Measurements from ENCODE around the gene RSU1. TPM values are rescaled to one million over a fixed set of nuclear protein-coding genes. Genes with fewer than 3 reads are reported as not detected.

The RSU1 gene
- total and polyA plus RNA-seq, 2 donors (not counting 3 experiments of a cell fraction or from before 2014, with no cell fraction given), result 80.2 to 104 TPM

GRCh38 chr10:16626697-16627096 is 190.5 kb downstream of the RSU1 start:
- CTCF ChIA-PET, result no interaction called here
- Histone ChIP-seq H3K79me2 (ENCODE audit: control insufficient read depth, insufficient read depth, low read length) (no peaks in the 10 kb centered on the region), H2AFZ (ENCODE audit: low read depth, low read length) (no peak overlapping the region), H4K20me1 (replicated peaks; ENCODE audit: control insufficient read depth, extremely low read depth, insufficient read depth, low read length) (no peaks in the 10 kb centered on the region), H3K4me2 (ENCODE audit: insufficient read depth, low read length) (no peak overlapping the region), H3K9me3 (replicated peaks; ENCODE audit: control insufficient read depth, insufficient read depth, low read length) (no peaks in the 10 kb centered on the region), H3K27ac (ENCODE audit: insufficient read depth, low read depth, low read length) (no peak overlapping the region), H3K9me1 (replicated peaks; ENCODE audit: control insufficient read depth, extremely low read depth, insufficient read depth, low read length) (no peaks in the 10 kb centered on the region), H3K4me3 (replicated peaks in 1 of 3; ENCODE audit: insufficient read depth in 1 of 3, low read depth in 1 of 3, low read length in 3 of 3) (no peak overlapping the region), H3K4me1 (ENCODE audit: control insufficient read depth, extremely low read depth, insufficient read depth, low read length) (no peaks in the 10 kb centered on the region), H3K9ac (replicated peaks; ENCODE audit: extremely low read depth, insufficient read depth, low read length) (no peak overlapping the region), H3K36me3 (ENCODE audit: control insufficient read depth in 2 of 2, extremely low read depth in 1 of 2, insufficient read depth in 2 of 2, low read length in 2 of 2) (no peaks in the 10 kb centered on the region), H3K27me3 (ENCODE audit: control insufficient read depth in 2 of 2, insufficient read depth in 2 of 2, low read length in 2 of 2) (no peaks in the 10 kb centered on the region)
- FAIRE-seq (no peak), DNase-seq (ENCODE audit: low read depth, low spot score) (no peak)
- intact Hi-C loops (cut with micrococcal nuclease) (no loop called here), dilution Hi-C loops (cut with MboI; ENCODE audit: extremely low pct_ligation_motif_present, low sequenced_read_pairs) (no loop called here)
- no TSS peak for BruUV-seq (replicated peaks)
- TF ChIP-seq POLR2A (IDR thresholded peaks at IDR 0.05; ENCODE audit: low read depth, low read length) (no peak), MAX (IDR thresholded peaks at IDR 0.05; ENCODE audit: insufficient read depth, insufficient read length) (no peak), EZH2 (IDR thresholded peaks at IDR 0.05; ENCODE audit: borderline replicate concordance, low read depth, low read length, severe bottlenecking) (no peak), JUN (IDR thresholded peaks at IDR 0.05; ENCODE audit: borderline replicate concordance, insufficient read depth, insufficient read length, low read depth) (no peak)
- POLR2A ChIA-PET, result no interaction called here

GRCh38 chr10:16612981-16613355 is 204.3 kb downstream of the RSU1 start:
- Histone ChIP-seq H3K9ac (replicated peaks; ENCODE audit: extremely low read depth, insufficient read depth, low read length) (no peak overlapping the region), H3K36me3 (ENCODE audit: control insufficient read depth in 2 of 2, extremely low read depth in 1 of 2, insufficient read depth in 2 of 2, low read length in 2 of 2) (no peaks in the 10 kb centered on the region), H3K4me3 (replicated peaks in 1 of 3; ENCODE audit: insufficient read depth in 1 of 3, low read depth in 1 of 3, low read length in 3 of 3) (no peak overlapping the region), H4K20me1 (replicated peaks; ENCODE audit: control insufficient read depth, extremely low read depth, insufficient read depth, low read length) (peaks cover 8% of the 10 kb centered on the region), H3K27ac (ENCODE audit: insufficient read depth, low read depth, low read length) (no peak overlapping the region), H2AFZ (ENCODE audit: low read depth, low read length) (no peak overlapping the region), H3K27me3 (ENCODE audit: control insufficient read depth in 2 of 2, insufficient read depth in 2 of 2, low read length in 2 of 2) (no peaks in the 10 kb centered on the region), H3K9me1 (replicated peaks; ENCODE audit: control insufficient read depth, extremely low read depth, insufficient read depth, low read length) (no peaks in the 10 kb centered on the region), H3K79me2 (ENCODE audit: control insufficient read depth, insufficient read depth, low read length) (no peaks in the 10 kb centered on the region), H3K4me1 (ENCODE audit: control insufficient read depth, extremely low read depth, insufficient read depth, low read length) (no peaks in the 10 kb centered on the region), H3K9me3 (replicated peaks; ENCODE audit: control insufficient read depth, insufficient read depth, low read length) (no peaks in the 10 kb centered on the region), H3K4me2 (ENCODE audit: insufficient read depth, low read length) (no peak overlapping the region)
- POLR2A ChIA-PET, result no interaction called here
- no peak for FAIRE-seq
- DNase-seq (ENCODE audit: low read depth, low spot score), result no peak
- TF ChIP-seq FOS (IDR thresholded peaks at IDR 0.05; ENCODE audit: borderline replicate concordance, insufficient read depth, low read length) (no peak), MAX (IDR thresholded peaks at IDR 0.05; ENCODE audit: insufficient read depth, insufficient read length) (no peak), POLR2AphosphoS5 (IDR thresholded peaks at IDR 0.05; ENCODE audit: insufficient read depth, low read depth, low read length) (no peak), POLR2A (IDR thresholded peaks at IDR 0.05; ENCODE audit: low read depth, low read length) (no peak), CTCF (IDR thresholded peaks at IDR 0.05; ENCODE audit: extremely low read depth in 1 of 2, insufficient read depth in 1 of 2, low read depth in 1 of 2, low read length in 2 of 2) (no peak), JUN (IDR thresholded peaks at IDR 0.05; ENCODE audit: borderline replicate concordance, insufficient read depth, insufficient read length, low read depth) (no peak), EZH2 (IDR thresholded peaks at IDR 0.05; ENCODE audit: borderline replicate concordance, low read depth, low read length, severe bottlenecking) (no peak), MYC (IDR thresholded peaks at IDR 0.05; ENCODE audit: low read depth, low read length) (no peak), GATA2 (IDR thresholded peaks at IDR 0.05; ENCODE audit: insufficient read depth, insufficient read length, low read depth, low read length) (no peak)
- intact Hi-C loops (cut with micrococcal nuclease) (no loop called here), dilution Hi-C loops (cut with MboI; ENCODE audit: extremely low pct_ligation_motif_present, low sequenced_read_pairs) (no loop called here)
- BruUV-seq (replicated peaks), result no TSS peak
- CTCF ChIA-PET, result no interaction called here
